Stimulated activated CD4-positive, alpha-beta T cell treated with anti-CD3 and anti-CD28 coated beads, Interleukin-4, amount 100 ng/mL, for 4 hours (primary cell): ENCODE measurements around the gene ABCG1.

Experiments
- DNase-seq, 2 experiments: peaks; one replicate each; pipeline ENCODE4 v3.0.0-alpha.2; 2020

Gene ABCG1

GRCh38 chr21:42193131-42193671 is 25.7 kb upstream of the ABCG1 start:
- no peak for DNase-seq

GRCh38 chr21:42193721-42194120 is 25.2 kb upstream of the ABCG1 start:
- DNase-seq = no peak

- DNase-seq = no peak
Observed at GRCh38 chr21:42194863-42195262, 24.1 kb upstream of the ABCG1 start.

GRCh38 chr21:42195378-42196031 is 23.4 kb upstream of the ABCG1 start:
- DNase-seq = no peak

GRCh38 chr21:42198929-42199867 is 19.7 kb upstream of the ABCG1 start:
- no peak for DNase-seq

GRCh38 chr21:42199868-42200463 is 19.0 kb upstream of the ABCG1 start:
- no peak for DNase-seq

- no peak for DNase-seq
Observed at GRCh38 chr21:42200906-42201614, 17.9 kb upstream of the ABCG1 start.

GRCh38 chr21:42201615-42202161 is 17.3 kb upstream of the ABCG1 start:
- no peak for DNase-seq

GRCh38 chr21:42202321-42202720 is 16.6 kb upstream of the ABCG1 start:
- no peak for DNase-seq

- DNase-seq = no peak
Observed at GRCh38 chr21:42203321-42203720, 15.6 kb upstream of the ABCG1 start.

- DNase-seq = no peak
Observed at GRCh38 chr21:42203936-42204335, 15.0 kb upstream of the ABCG1 start.

- no peak for DNase-seq
Observed at GRCh38 chr21:42207426-42207825, 11.5 kb upstream of the ABCG1 start.

- no peak for DNase-seq
Observed at GRCh38 chr21:42208036-42208435, 10.9 kb upstream of the ABCG1 start.

- DNase-seq = no peak
Observed at GRCh38 chr21:42208801-42209490, 10.0 kb upstream of the ABCG1 start.

GRCh38 chr21:42209801-42210479 is 9.0 kb upstream of the ABCG1 start:
- no peak for DNase-seq

GRCh38 chr21:42212266-42212665 is 6.7 kb upstream of the ABCG1 start:
- no peak for DNase-seq

GRCh38 chr21:42213082-42213774 is 5.7 kb upstream of the ABCG1 start:
- no peak for DNase-seq

GRCh38 chr21:42214081-42214750 is 4.7 kb upstream of the ABCG1 start:
- DNase-seq = no peak

- DNase-seq = no peak
Observed at GRCh38 chr21:42214921-42215320, 4.0 kb upstream of the ABCG1 start.
